GM19351 (cell line): ENCODE results near the gene TDRKH.
A peak's percentile ranks its signal among the peaks of the same experiment; 100 is the strongest.
"Not testable (repeated sequence)": the region's sequence is repeated elsewhere in the genome, so short reads cannot be mapped to it uniquely, and the experiment has no call there.

Experiments used
- ATAC-seq: cut with Tn5 transposase; IDR thresholded peaks from one replicate; pipeline ENCODE4 v1.9.1; 2021; ENCODE audit warnings: mild to moderate bottlenecking, moderate library complexity; ENCODE audit not compliant: unreplicated experiment

The TDRKH gene

DNA sequence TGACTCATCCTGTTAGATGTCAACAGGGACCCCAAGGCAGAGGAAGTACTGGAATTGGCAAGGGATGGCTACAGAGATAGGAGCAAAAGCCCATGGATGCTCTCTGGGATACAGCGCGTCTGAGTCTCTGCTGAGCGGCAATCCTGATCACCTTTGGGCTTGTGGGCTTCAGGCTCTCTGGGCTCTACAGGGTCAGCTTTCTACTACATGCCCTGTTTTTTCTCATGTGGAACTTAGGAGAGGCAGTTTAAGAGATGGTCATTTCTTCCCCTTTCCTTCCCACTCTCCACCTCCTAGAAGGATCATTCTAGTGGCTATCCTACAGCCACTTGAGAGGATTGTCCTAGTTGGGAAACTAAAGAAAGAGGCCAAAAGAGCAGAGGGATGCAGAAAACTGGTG lies 13.6 kb upstream of the TDRKH start:
- no peak for ATAC-seq

DNA sequence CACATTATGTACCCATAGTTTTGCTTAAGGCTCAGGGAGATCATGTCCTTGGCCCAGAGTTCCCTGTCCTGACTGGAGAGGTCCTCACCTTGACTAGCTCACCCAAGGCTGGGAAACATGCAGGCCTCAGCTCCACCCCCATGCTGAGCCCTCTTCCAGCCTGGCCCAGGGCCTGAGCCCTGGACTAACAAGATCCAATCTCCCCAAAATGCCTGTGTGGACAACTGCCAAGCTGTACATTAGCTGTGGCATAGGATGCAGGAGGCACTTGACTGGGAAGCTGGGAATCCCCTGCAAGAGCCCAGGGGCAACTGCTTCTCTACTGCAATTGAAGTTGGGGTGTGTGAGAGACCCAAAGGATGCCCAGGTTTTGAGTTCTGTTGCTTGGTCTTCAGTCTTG lies 12.9 kb upstream of the TDRKH start:
- no peak for ATAC-seq

DNA sequence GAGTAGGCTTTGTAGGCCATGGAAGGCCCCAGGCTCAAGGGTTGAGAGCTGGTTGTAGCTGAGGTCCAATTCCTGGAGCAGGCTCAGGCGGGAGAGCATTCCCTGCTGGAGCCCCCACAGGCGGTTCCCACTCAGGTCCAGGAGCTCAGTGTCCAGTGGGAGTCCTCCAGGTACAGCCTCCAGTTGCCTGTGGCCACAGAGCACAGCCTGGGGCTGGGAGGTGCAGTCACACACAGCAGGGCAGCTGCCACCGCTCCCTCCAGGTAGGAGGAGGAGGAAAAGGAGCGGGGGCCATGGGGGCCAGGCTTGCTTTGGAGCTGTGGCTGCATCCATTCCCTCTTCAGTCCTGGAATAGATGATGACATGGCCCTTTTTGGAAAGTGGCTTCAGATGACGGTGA lies 12.1 kb upstream of the TDRKH start:
- no peak for ATAC-seq

DNA sequence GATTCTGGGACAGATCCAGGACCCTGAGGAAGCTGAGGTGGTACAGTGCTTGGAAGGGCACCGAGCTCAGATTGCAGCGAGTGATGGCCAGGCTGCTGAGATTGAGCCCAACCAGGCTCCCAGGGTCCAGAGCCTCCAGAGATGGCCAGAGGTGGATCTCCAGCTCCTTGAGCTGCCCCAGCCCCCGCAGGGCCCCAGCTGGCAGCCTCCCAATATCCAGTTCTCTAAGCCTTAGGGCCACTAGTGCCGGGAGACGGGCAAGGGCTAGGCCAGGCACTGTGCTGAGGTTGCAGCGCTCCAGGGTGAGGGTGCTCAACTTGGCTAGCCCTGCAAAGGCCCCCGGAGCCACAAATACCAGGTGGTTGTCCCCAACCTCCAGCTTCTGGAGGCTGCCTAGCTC lies 11.5 kb upstream of the TDRKH start:
- no peak for ATAC-seq

DNA sequence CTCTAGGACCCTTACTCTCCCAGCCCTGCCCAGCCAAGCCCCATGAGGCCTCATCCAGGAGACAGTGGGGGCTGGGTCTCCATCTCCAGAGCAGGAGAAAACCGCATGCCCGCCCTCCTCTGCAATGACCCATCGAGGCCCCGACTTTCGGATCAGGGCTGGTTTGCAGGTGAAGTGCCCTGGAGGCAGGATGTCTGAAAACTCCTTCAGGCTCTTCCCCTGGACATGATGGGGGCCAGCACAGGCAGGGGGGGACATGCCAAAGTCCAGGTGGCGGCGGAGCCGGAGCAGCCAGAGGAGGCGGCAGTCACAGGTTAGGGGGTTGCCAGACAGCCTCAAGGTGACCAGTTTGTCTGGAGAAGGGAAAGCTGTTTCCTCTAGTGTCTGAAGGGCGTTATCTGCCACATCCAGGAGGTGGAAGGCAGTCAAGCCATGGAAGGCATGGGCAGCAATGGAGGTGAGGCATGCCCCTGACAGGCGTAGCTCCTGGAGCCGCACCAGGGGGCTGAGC lies 11.1 kb upstream of the TDRKH start:
- no peak for ATAC-seq

DNA sequence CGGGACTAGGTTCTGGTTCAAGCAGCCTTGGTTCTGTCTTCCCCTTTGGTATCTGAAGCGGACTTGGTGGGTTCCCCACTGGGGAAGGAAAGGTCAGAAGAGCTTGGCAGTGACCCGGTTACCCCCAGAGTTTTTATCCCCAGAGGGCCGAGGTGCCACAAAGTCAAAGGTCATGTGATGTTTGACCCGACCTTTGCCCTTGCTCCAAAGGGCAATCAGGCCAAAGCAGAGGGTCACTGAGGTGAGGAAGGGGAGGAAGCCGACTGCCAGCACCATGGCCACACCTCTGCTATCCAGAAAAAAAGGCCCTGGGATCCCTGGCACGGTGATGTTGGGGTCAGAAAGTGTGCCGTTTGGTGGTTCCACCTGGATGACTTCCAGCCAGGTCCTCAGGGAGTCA lies 10.5 kb upstream of the TDRKH start:
- no peak for ATAC-seq

DNA sequence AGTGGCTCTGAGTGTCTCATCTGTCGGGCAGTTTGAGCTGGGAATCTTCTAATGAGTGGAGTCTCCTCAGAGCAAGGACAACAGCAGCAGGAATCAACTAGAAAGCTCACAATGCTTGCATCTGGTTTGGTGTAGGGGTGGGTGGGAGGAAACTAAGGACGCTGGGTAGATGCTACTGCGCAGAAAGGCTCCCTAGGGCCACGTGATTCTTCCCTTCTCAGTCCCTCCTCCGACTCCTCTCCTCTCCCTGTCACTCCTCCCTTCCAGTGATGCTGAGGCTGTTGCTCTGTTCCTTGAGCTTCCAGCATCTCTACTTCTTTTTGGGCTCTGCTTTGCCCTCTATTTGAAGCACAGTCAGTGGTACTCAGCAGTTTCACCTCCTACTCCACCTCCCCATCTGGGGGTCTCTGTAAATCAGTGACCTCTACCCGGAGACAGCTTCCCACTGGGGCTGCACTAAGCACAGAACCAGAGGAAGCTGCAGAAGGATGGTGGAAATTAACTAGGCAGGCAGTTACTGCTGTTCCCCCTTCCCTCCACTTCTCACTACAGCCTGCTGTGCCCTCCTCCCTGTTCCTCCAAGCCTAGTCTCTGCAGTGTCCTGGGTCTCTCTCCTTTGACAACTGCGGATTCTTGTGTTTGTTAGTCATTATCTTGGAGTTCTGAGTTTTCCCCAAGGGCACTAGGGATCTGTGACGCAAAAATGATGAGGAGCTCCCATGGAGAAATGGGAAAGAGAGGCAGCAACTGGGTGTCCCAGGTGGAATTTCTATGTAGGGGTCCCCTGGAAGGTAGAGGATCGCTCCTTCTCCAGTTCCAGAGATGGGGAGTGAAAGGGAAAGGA lies 9.1 kb upstream of the TDRKH start:
- ATAC-seq, result no peak

DNA sequence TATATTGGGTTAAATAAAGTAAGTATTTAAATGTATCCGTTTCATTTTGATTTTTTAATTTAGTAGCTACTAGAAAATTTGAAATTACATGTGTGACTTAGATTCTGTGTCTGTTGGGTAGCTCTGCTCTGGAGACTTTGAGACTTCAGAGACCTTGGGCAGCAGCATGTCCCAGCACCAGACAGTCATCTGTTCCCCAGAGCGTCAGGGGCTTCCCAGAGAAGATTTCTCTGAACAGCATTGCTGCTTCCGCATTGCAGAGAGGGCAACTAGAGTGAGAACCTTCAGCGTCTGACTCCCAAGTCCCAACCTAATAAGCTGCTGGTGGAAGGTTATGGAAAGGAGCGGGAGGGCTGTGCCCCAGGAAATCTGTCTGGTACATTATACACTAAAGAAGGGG lies 8.3 kb upstream of the TDRKH start:
- no peak for ATAC-seq

DNA sequence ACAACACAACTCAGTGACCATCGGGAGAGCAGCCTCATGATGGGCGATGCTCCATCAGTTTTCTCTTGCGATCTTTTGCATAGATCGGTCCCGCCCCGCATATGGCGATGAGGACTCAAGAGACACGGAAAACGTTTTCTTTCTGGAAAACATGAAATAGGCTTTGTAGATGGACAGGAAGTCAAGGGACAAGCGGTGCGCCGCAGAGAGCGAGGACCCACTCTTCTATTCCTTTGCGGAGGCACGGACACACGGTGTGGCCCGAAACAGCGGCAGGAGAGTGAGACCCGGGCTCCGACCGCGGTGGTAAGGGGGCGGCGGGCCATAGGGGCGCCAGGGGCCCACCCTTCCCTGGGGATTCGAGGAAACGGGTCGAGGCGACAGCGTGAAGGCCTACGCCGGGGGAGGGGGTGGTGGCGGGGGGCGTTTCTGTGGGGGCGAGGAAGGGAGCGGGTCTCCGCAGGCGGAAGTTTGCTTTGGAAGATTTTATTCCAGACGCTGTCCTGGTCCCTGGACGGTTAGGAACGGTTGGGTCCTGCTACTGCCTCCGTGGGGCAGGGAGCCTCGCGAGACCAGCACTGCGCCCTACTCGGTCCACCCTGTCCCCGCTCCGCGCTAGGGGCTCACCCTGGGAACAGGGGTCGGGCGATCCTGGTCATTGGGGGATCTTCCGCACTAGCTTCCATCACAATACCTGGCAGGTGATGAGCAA lies 796 bp upstream of the TDRKH start:
- peak; percentile 9 for ATAC-seq

DNA sequence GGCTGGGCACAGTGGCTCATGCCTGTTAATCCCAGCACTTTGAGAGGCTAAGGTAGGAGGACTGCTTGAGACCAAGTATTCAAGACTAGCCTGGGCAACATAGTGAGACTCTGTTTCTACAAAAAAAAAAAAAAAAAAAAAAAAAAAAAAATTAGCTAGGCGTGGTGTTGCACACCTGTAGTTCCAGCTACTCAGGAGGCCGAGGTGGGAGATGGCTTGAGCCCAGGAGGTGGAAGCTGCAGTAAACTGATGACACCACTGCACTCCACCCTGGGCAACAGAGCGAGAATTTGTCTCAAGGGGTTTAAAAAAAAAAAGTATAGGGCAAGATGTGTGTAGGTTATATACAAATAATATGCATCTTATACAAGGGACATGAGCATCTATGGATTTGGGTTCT lies 2.6 kb downstream of the TDRKH start:
- no peak for ATAC-seq

DNA sequence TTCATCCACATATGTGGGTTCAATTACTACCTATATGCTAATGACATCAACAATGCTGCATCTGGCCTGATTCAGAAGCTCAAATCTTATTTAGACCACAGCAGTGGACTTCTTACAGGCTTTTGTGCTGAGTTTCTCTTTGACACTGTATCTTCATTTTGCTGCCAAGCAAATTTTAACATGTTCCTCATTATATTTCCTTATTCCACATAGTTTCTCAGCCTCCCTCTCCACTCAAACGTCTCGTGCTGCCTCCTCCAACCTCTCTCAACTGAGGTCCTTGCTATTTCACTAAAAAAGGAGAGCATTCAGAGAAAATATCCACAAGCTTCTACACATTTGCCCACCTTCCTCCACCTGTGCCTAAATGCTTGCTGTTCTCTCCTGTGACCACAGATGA lies 6.5 kb downstream of the TDRKH start:
- no peak for ATAC-seq

DNA sequence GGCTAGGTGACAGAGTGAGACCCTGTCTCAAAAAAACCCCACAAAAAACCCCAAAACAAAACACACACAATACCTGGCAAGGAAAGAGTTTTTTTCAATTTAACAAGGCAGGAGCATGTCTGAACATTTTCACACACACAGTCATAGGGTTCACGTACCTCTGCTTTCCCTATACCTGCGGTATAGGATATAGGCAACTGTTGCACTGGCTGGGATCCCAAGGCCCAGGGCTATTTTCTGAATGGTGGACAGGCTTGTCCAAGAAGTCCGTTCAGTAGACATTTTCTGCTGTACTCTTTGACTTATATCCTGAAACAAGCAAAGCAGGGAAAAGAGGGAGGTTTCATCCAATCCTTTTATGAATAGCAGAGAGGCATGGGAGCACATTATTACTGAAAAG lies 7.6 kb downstream of the TDRKH start:
- ATAC-seq, result no peak

DNA sequence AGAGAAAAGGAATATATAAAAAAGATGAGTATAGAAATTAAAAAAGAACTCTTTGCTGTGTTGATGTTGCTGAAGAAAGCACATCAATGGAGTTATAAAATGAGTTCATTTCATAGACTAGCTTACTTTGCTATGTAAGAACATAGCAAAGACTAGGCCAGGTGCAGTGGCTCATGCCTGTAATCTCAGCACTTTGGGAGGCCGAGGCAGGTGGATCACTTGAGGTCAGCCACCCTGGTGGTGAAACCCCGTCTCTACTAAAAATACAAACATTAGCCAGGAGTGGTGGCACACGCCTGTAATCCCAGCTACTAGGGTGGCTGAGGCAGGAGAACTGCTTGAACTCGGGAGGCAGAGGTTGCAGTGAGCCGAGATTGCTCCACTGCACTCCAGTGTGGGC lies 8.3 kb downstream of the TDRKH start:
- not testable (repeated sequence) for ATAC-seq

DNA sequence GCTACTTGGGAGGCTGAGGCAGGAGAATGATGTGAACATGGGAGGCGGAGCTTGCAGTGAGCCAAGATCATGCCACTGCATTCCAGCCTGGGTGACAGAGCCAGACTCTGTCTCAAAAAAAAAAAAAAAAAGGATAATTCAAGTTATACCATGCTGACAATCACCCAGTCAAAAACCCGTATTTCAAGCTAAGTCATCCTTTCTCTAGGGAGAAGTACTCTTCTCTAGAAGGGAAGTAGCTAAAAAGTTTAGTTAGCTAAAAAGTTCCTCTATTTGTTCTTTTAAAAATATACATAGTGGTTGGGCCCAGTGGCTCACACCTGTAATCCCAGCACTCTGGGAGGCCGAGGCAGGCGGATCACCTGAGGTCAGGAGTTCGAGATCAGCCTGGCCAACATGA lies 9.6 kb downstream of the TDRKH start:
- ATAC-seq, result not testable (repeated sequence)

DNA sequence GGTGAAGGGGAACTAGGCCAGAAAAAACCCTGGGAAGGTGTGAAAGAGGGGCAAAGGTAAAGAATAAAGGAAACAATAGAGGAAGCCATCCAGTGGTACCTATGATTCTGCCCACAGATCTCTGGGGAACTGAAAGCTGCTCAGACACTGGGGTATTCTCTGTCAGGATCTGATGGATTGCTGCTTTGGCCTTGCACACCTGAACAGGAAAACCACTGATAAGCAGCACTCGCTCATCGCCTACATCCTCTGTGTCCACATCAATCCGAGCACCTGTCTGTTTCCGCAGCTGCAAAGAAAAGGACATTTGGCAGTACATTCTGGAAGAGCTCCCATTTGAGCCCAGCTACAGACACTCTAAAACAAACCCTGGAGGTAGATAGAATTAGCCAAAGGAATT lies 10.4 kb downstream of the TDRKH start:
- ATAC-seq, result no peak

DNA sequence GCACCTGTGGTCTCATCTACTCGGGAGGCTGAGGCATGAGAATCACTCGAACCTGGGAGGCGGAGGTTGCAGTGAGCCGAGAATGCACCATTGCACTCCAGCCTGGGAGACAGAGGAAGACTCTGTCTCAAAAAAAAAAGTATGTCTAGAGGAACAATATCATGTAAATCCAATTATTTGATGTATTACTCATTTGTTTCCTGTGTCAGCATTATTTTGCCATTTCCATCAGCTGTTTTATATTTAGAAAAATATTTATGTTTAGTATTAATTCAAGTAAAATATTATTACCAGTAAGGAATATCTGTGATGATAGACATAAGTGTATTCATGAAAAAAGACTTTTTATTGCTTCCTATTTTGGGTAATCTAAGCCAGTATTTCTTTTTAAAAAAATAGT lies 13.0 kb downstream of the TDRKH start:
- no peak for ATAC-seq

DNA sequence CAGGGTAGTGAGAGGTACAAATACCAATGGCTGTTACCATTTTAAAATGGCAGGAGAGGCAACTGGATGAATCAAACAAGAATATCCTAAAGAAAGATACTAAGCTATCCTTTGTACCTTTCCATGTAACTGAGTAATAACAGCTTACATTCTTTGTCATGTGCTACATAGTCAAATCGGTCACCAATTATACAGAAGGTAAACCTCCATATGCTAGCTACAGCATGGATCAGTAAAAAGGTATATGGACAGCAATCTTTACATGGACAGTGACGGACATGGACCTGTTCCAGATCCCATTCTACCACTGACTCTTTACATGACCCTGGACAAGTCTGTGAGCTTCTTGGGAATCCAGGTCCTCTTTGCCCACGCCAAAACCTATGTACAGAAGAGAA lies 13.6 kb downstream of the TDRKH start:
- no peak for ATAC-seq

DNA sequence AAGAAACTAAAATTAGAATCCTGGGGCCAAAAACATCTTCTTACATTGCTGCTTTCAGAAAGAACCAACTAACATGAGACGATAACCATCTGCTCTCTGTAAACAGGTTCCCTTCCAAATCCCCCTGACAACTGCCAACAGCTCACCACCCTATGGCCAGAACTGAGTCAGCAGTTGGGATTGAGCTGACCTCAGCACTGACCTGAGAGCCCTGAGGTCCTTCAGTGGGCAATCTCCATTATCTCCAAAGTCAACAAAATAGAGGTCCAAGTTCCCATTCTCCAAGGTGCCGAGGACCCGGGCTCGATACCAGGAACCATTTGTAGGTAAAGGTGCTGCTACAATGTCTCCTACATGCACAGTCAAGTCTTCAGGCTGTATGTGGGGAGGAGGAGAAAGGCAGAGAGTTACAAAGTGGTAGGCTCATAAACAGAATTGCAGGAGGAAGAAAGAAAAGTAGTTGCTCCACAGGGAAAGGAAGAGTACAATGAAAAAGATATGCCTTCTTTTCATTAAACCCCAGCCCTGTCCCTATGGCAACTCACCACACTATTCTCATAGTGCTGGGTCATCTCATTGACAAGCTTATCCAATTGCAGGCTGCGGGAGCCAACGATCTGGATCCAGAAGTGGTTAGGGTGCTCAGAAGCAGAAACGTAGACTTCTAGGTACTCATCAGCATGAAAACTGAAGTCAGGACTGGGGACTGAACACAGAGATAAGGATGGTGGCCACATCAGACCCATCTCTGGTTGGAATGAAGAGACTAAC lies 14.2 kb downstream of the TDRKH start:
- ATAC-seq, result no peak

DNA sequence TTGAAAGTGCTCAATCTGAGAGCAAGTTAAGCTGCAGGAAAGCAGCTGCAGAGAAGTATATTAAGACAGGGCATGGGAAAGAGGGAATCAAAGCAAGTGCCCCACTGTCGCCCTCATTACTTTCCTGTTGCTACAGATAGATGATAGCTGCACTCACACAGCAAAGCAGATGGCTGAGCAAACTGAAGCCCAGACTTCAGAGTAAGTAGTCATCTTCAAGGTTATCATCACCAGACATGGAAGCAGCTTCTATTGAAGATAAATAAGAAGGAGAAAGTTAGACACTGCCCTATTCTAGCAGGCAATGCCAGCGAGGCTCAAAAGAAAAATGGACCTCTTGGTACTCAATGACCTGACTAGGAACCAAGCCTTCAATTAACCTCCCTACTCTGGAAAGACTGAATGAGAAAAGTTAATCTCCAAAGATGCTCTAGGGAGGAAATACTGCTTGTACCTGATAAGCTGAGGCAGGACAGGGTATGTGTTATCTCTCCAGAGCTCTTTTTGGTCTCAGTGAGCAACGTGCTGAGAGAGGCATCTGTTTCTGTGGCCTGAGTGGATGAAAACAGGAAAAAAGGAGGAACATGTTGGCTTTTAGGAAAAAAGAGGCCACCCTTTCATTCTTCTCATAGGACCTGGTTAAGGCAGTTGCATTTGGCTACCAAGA lies 15.9 kb downstream of the TDRKH start:
- ATAC-seq, result no peak

DNA sequence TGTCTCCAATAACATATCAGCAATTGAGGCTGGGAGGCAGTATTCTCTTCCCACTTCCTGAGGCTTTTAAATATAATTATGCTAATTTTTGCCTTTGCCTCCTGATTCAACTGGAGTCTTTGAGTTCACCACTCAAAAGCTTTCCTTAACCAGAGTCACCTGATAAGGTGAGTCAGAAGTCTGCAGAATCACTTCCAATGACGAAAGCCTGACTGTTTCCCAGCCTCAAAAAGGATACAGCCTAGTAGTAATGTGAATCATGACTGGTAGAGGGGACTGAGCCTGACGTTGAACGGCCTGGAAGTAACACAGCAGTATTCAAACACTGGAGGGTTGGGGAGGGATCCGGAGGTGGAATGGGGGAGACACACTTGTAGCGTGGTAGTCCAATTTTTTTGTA lies 16.6 kb downstream of the TDRKH start:
- ATAC-seq, result no peak

DNA sequence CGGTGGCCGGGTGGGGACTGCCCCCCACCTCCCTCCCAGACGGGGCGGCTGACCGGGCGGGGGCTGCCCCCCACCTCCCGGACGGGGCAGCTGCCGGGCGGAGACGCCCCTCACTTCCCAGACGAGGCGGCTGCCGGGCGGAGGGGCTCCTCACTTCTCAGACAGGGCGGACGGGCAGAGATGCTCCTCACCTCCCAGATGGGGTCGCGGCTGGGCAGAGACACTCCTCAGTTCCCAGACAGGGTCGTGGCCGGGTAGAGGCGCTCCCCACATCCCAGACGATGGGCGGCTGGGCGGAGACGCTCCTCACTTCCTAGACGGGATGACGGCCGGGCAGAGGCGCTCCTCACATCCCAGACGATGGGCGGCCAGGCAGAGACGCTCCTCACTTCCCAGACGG lies 21.0 kb downstream of the TDRKH start:
- ATAC-seq, result not testable (repeated sequence)
